HUES64 (cell line): ENCODE results near the gene CEBPA.

ENCODE experiments used
- H3K27ac ChIP-seq: 2 replicates; pipeline ENCODE4 v1.7.0; 2013; ENCODE audit warnings: low read depth, low read length, inconsistent platforms
- H3K27me3 ChIP-seq: 2 replicates; pipeline ENCODE4 v1.6.1; 2013; ENCODE audit warnings: mild to moderate bottlenecking, low read length; ENCODE audit not compliant: insufficient read depth
- H3K36me3 ChIP-seq: 2 replicates; pipeline ENCODE4 v1.6.1; 2013; ENCODE audit warnings: mild to moderate bottlenecking, low read length; ENCODE audit not compliant: insufficient read depth
- H3K4me1 ChIP-seq: 2 replicates; pipeline ENCODE4 v1.6.1; 2013; ENCODE audit warnings: mild to moderate bottlenecking, low read length, moderate library complexity; ENCODE audit not compliant: insufficient read depth
- H3K4me3 ChIP-seq: 2 replicates; pipeline ENCODE4 v1.5.1; 2013; ENCODE audit warnings: mild to moderate bottlenecking, low read length, moderate library complexity
- H3K9ac ChIP-seq: 2 replicates; pipeline ENCODE4 v1.6.1; 2013; ENCODE audit warnings: mild to moderate bottlenecking, low read depth, low read length
- H3K9me3 ChIP-seq: 2 replicates; pipeline ENCODE4 v1.6.1; 2013; ENCODE audit warnings: low read depth, low read length; ENCODE audit not compliant: insufficient read depth
- WGBS: fragments of 150-250, 120-280 bp; methylation state at CpG from one replicate; pipeline ENCODE4 v1.1.7; 2013; ENCODE audit warnings: missing lambda C conversion rate; 5-methylcytosine and 5-hydroxymethylcytosine counted together

Gene CEBPA

DNA sequence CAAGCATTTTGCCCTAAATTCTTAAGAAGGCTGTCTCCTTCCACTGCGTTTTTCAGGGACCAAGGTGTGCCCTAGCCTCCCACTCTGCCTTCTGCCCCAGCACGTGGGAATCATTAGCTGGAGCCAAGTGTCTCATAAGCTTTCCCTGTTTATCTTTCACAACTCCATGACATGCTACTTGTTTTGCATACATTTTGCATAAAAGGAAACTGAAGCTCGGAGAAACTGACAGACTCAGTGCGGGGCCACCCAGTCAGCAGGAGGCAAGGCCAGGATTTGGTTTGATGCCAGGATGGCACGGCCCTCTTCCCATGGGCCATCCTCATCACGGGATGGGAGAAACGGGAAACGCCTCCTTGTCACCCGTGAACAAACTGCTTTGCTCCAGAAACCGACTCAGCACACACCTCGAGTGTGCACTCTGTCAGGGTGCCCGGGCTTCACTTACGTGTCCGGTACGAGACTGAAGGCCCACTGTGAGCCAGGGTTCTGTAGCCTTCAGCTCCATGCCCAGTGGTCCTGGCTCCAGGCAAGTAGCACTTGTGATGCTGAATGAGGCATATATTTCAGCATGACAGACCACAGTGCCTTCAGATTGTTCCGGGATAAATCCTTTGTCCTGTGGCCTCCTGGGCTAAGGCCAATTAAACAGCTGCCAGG lies 9.6 kb downstream of the CEBPA start:
- WGBS, result 89% methylated on average over 16 of the region's 16 CpGs
- no peak overlapping the region for H3K4me3 ChIP-seq
- H3K4me1 ChIP-seq, result 0 out of 2 replicates have a peak, but pooled peaks cover 3% of the 10 kb centered on the region
- no peak overlapping the region for H3K9ac ChIP-seq
- no peak overlapping the region for H3K27ac ChIP-seq
- no peaks in the 10 kb centered on the region for H3K36me3 ChIP-seq
- peaks cover 7% of the 10 kb centered on the region for H3K27me3 ChIP-seq
- H3K9me3 ChIP-seq, result peaks cover 7% of the 10 kb centered on the region

DNA sequence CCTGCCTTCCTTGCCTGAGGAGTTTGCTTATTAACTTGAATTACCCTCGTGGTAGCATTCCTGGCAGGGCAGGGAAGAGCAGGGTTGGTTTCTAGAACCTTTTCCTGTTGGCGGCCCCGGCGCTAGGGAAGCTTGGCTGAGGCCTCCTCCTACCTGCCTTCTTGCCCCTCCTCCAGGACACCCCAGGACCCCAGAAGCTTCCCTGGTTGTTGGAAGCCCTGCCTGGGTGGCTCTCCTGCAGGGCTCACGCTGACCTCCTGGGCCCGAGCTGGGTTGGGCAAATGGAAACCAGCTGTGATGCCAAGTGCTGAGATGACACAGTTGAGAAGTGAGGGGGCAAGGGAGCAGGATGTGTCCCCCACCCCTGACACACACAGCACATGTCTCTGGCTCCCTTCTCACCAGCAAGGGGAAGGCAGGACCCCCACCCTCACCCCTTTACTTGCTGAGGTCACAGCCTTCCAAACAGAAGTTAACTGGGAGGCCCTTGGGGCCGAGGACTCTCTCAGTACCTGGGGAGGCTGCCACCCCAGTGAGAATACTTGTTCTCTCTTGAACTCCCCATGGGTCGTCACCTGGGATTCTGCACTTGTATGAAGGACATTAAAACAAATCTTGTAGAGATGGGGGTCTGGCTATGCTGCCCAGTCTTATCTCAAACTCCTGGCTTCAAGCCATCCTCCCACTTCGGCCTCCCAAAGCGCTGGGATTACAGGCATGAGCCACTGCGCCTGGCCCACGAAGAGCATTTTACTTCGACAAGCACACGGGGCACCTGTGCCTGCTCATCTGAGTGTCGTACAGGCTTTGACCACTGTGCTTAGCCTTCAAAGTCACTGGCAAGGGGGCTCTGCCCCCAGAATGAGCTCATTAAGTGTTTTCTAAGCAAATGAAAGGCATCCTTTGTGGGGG lies 10.5 kb downstream of the CEBPA start:
- Histone ChIP-seq H3K4me3 (no peak overlapping the region), H3K27ac (no peak overlapping the region), H3K4me1 (0 out of 2 replicates have a peak, but pooled peaks cover 3% of the 10 kb centered on the region), H3K27me3 (no peaks in the 10 kb centered on the region), H3K9me3 (peaks cover 7% of the 10 kb centered on the region), H3K9ac (no peak overlapping the region), H3K36me3 (no peaks in the 10 kb centered on the region)
- 89% methylated on average over 15 of the region's 15 CpGs for WGBS

DNA sequence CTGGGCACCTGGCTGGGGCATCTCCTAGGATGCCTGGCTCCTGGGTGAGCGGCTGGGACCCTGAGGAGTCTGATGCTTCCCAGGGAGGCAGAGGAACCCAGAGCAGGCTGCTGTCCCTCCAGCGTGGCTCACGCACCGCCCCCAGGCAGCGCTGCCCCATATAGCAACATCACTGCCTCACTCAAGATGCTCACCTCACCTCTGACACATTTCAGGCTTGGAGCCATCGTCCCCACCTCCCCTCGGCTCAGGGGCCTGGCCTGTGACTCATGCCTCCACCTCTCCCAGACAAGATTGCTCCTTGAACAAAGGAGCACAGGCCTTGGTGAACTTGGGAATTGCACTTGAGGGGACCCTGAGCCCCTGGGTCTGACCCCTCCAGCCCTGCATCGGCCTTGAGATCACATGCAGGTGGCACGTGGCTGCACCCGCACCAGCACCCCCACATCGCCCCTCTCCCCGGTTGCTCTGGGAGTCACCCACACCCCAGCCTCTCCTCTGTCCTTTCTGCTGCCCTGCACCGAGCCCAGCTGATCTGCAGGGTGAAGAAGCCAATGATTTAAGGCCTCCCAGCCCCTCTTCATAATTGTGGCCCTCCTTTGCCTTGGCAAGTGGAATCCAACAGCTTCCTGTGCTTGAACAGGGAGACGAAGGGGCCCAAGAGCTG lies 11.2 kb downstream of the CEBPA start:
- no peaks in the 10 kb centered on the region for H3K27me3 ChIP-seq
- WGBS, result 82% methylated on average over 14 of the region's 14 CpGs
- H3K27ac ChIP-seq, result no peak overlapping the region
- 0 out of 2 replicates have a peak, but pooled peaks cover 3% of the 10 kb centered on the region for H3K4me1 ChIP-seq
- no peaks in the 10 kb centered on the region for H3K36me3 ChIP-seq
- no peak overlapping the region for H3K4me3 ChIP-seq
- H3K9me3 ChIP-seq, result peaks cover 7% of the 10 kb centered on the region
- no peak overlapping the region for H3K9ac ChIP-seq

DNA sequence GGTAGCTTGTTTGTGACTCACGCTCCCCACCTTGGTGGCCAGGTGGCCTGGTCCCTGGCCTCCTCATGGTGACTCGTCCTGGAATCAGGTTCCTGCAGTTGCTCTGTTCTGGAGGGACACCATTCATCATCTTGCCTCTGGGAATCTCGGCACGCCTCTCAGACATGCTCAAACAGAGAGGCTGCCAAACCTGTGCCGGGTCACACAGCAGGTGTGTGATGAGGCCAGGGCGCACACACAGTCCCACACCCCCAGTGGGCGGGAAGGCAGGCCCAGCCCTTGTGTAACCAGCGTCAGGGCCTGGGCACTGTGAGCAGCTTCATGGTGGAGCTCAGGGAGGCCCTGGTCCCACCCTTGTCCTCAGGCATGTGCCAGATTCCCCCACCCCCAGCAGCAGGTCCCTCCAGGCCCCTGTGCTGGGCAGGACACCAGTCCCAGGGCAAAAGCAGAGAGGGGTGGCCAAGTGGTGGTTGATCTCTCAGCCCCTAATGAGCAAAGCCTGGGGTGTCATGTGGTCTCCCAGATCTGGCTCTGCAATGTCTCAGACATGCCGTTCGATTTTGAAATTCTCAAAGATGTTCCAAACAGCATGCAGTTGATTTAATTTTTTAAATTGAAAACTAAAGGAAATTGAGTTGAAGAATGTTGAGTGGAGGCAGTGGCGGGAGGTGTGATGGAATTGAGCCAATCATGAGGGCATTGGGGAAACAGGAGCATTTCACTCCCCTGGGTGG lies 12.1 kb downstream of the CEBPA start:
- Histone ChIP-seq H3K36me3 (no peaks in the 10 kb centered on the region), H3K9me3 (peaks cover 7% of the 10 kb centered on the region), H3K27me3 (no peaks in the 10 kb centered on the region), H3K9ac (no peak overlapping the region), H3K4me3 (no peak overlapping the region), H3K4me1 (peaks cover 5% of the 10 kb centered on the region; the same call in 1 of the 2 replicates), H3K27ac (no peak overlapping the region)
- WGBS, result 88% methylated on average over 11 of the region's 11 CpGs

DNA sequence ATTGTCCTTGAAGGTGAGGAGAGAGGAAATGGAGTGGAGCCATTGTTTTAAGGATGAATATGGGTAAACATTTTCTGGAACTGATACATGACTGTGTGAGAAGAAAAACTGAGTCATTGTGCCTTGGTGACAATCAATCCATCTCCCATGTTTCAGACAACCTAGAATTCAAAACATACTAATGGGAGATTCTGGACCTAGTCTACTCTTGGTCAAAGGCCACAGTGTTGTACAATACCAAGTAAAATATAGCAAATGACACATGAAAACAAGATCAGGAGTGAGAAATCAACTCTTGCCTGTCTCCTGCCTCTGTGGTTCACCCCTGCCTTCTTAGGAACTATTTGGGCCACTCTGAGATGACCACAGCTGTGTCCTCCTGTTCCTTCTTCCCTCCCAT lies 13.1 kb downstream of the CEBPA start:
- no peaks in the 10 kb centered on the region for H3K36me3 ChIP-seq
- peaks cover 11% of the 10 kb centered on the region; the same call in 1 of the 2 replicates for H3K4me1 ChIP-seq
- no peaks in the 10 kb centered on the region for H3K27me3 ChIP-seq
- H3K9ac ChIP-seq, result no peak overlapping the region
- H3K4me3 ChIP-seq, result no peak overlapping the region
- H3K9me3 ChIP-seq, result peaks cover 7% of the 10 kb centered on the region
- H3K27ac ChIP-seq, result no peak overlapping the region

DNA sequence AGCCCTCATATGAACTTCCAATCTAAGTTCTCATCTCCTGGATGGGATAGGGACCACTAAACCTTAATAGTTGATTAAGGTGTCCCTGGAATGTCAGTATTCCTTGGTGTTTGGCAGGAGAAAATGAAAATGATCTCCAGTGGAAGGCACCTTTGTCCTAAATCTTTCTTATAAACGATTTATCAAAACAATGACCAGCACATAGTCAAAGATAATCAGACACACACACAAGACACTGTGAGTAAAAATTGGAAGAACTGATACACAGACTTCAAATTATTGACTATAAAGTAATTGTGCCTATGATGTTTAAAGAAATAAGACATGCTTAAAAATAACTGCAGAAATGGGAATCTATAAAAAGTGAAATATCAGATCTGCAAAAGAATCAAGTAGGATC lies 13.7 kb downstream of the CEBPA start:
- no peaks in the 10 kb centered on the region for H3K36me3 ChIP-seq
- H3K27ac ChIP-seq, result no peak overlapping the region
- no peaks in the 10 kb centered on the region for H3K27me3 ChIP-seq
- WGBS, result no CpG with 5 or more reads among the region's 1 CpG
- no peak overlapping the region for H3K9ac ChIP-seq
- H3K4me1 ChIP-seq, result peaks cover 11% of the 10 kb centered on the region; the same call in 1 of the 2 replicates
- H3K9me3 ChIP-seq, result peaks cover 7% of the 10 kb centered on the region
- H3K4me3 ChIP-seq, result no peak overlapping the region

DNA sequence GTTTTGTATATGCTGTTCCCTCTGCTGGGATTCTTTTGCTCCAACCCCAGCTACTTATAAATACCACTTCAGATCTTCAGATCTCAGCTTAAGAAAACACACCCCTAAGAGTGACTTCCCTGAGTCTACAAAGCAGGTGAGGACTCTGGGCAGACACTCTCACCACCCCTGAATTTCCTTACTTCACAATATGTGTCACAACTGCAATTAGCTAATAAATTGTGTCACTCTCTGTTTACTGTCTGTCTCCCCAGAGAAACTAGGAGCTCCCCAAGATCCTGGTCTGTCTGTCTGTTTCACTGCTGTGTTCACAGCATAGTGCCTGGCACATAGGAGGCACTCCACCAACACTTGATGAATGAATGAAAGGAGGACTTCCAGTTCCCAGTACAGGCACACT lies 14.4 kb downstream of the CEBPA start:
- Histone ChIP-seq H3K27me3 (no peaks in the 10 kb centered on the region), H3K9ac (no peak overlapping the region), H3K27ac (no peak overlapping the region), H3K9me3 (peaks cover 7% of the 10 kb centered on the region), H3K4me1 (peaks cover 9% of the 10 kb centered on the region; the same call in 1 of the 2 replicates), H3K4me3 (no peak overlapping the region), H3K36me3 (no peaks in the 10 kb centered on the region)

DNA sequence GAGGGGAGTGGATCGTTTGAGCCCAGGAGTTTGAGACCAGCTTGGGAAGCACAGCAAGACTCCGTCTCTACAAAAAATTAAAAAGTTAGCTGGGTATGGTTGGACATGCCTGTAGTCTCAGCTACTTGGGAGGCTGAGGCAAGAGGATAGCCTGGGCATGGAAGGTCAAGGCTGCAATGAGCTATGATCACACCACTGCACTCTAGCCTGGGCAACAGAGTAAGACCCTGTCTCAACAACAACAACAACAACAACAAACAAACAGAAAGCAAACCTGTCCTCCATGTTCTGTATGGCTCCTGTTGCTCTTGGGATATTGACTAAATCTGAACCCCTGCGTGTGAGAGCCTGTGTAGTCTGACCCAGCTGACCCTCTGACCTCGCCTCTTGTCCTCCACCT lies 14.9 kb downstream of the CEBPA start:
- Histone ChIP-seq H3K9ac (no peak overlapping the region), H3K27ac (no peak overlapping the region), H3K36me3 (no peaks in the 10 kb centered on the region), H3K27me3 (no peaks in the 10 kb centered on the region), H3K9me3 (peaks cover 7% of the 10 kb centered on the region), H3K4me3 (no peak overlapping the region), H3K4me1 (peaks cover 9% of the 10 kb centered on the region; the same call in 1 of the 2 replicates)
- WGBS, result 93% methylated on average over 4 of the region's 4 CpGs

DNA sequence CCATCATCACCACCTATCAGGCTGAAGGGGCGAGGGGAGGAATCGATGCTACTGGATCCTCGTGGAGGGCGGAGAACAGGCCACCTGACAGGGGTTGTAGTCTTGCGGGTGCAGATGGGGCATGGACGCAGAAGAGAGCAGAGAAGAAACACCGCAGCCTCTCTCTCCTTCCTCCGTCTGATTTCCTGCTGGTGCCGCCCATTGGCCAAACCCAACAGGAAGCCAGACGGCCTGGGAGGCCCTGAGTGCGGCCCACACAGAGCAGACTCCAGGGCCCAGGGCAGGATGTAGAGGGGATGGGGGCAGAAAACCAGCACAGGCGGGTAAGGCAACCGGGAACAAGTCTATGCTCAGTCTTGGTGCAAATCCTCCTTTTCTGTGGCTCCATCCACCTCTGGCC lies 15.4 kb downstream of the CEBPA start:
- peaks cover 9% of the 10 kb centered on the region; the same call in 1 of the 2 replicates for H3K4me1 ChIP-seq
- no peaks in the 10 kb centered on the region for H3K27me3 ChIP-seq
- peaks cover 7% of the 10 kb centered on the region for H3K9me3 ChIP-seq
- no peak overlapping the region for H3K27ac ChIP-seq
- 93% methylated on average over 13 of the region's 13 CpGs for WGBS
- H3K36me3 ChIP-seq, result no peaks in the 10 kb centered on the region
- H3K9ac ChIP-seq, result no peak overlapping the region
- no peak overlapping the region for H3K4me3 ChIP-seq

DNA sequence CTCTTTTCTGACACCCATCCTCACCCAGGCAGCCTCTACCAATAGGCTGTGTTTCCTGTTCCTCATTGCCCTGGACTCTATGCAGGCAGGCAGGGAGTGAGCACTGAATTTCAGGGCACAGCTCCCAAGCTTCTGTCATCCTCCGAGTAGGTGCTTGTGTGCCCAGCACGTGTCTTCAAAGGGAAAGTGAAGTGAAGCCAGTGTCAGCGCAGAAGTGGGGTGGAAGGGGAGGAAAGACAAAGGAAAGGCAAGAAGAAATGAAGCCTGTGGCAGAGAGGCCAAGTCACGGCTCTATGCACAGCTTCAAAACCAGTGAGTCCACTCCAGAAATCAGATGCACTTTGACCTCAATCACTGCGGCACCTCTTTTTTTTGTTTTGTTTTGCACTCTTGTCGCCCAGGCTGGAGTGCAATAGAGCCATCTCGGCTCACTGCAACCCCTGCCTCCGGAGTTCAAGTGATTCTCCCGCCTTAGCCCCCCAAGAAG lies 16.9 kb downstream of the CEBPA start:
- Histone ChIP-seq H3K9ac (no peak overlapping the region), H3K36me3 (no peaks in the 10 kb centered on the region), H3K4me3 (no peak overlapping the region), H3K27me3 (no peaks in the 10 kb centered on the region), H3K27ac (no peak overlapping the region), H3K9me3 (peaks cover 7% of the 10 kb centered on the region), H3K4me1 (peaks cover 9% of the 10 kb centered on the region; the same call in 1 of the 2 replicates)
- WGBS, result 91% methylated on average over 9 of the region's 9 CpGs
